GM11168 (cell line): ENCODE results near the gene MOGAT2.
"Not testable (repeated sequence)": the region's sequence is repeated elsewhere in the genome, so short reads cannot be mapped to it uniquely, and the experiment has no call there.

Experiments used
- in situ Hi-C: fragments of 300-500 bp; cut with MboI; formaldehyde crosslinking; loops from one replicate; pipeline ENCODE4 v1.12.0; 2022; ENCODE audit warnings: low sequenced_read_pairs; ENCODE audit not compliant: unreplicated experiment

The MOGAT2 gene

DNA sequence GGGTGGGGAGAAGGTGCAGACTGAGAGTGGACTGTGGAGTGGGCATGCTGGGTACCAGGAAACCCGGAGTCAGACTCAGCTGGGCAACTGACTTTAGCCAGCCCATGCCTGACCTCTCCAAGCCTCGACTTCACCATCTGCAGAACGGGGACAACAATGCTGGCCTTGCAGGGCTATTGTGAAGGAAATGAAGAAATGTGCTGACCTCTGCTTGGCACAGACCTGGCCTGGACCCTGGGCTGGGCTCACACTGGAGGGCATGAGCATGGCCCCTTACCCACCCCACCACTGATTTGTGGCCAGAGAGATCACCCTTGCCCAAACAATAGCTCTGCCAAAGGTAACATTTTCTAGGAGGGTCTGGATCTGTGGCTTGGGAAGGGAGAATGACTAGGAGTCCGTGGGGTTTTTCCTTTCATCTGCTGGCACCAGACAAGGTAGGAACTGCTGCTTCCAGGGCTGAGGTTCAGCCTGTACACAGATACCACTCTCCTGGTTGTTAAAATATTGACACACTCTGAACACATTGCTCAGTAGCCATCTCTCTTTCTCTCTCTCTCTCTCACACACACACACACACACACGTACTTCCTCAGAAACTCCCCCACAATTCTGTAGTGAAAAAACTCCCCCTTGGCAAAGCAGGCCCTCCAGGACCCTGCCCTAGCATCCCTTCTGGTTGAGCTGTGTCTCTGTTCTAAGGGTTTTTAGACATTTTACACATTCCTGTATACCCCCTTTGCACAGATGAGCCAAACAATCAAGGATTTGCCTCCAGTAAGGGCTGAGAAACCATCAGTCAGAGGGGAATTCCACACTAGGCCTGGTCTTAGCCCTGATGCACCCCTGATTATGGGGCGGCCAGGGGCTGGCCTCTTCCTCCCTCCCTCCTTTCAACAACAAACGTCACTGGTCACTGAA, 1.0 kb downstream of the MOGAT2 start:
- in situ Hi-C loops, result no loop called here

DNA sequence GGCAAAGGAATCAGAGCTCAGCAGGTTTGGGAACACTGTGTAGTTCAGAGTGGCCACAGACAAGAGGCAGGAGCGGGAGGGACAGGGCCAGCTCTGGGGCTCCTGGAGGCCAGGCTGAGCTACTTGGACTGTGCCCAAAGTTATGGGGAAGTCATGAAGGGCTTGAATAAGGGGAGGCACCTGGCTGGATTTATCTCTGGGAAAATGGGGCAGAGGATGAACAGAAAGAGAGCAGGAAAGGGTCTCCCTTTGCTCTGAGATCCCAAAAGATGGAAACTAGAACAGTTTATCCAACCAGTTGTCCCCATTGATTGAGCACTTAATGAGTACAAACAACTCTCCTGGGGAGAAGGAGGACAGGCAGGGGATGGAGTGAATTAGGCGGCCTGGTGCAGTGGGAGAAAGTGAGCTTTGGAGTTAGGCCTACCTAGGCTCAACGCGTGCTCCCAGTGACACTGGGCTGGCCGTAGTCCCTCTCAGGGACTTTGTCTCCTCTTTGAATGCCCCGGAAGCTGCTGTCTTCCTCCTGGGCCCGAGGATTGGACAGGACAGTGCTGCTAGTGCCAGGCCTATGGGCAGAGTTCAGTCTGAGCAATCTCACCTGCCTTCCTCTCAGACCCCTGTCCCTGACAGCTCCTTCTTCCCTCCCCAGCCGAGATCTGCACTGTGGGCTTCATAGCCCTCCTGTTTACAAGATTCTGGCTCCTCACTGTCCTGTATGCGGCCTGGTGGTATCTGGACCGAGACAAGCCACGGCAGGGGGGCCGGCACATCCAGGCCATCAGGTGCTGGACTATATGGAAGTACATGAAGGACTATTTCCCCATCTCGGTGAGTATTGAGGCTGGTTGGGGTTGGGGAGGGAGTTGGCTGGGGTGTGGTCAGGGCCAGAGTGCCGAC, 2.0 kb downstream of the MOGAT2 start:
- in situ Hi-C loops, result no loop called here

DNA sequence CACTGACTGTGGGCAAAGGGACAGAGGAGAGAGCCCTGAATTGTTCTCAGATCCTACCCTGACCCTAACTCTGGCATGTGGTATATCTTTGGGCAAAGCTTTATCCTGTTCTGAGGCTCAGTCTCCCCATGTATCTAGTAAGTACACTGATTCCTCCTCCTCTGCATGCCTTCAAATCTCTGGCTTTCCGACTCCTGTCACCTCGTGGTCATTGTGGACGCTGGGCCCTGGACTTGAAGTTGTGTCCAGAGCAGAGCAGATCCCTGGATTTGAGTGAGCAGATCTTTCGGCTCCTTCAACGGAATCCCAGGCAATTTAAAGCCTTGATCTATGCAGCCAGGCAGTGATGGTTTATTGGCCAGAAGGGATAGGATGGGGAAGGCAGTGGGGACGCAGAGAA, 3.0 kb downstream of the MOGAT2 start:
- in situ Hi-C loops, result no loop called here

- in situ Hi-C loops, result no loop called here
These were observed 4.4 kb downstream of the MOGAT2 start for GRCh38 chr11:75721852-75722668.

- in situ Hi-C loops, result no loop called here
These were observed 5.0 kb downstream of the MOGAT2 start for GRCh38 chr11:75722669-75723042.

- in situ Hi-C loops, result no loop called here
These were observed 8.1 kb downstream of the MOGAT2 start for GRCh38 chr11:75725547-75726320.

DNA sequence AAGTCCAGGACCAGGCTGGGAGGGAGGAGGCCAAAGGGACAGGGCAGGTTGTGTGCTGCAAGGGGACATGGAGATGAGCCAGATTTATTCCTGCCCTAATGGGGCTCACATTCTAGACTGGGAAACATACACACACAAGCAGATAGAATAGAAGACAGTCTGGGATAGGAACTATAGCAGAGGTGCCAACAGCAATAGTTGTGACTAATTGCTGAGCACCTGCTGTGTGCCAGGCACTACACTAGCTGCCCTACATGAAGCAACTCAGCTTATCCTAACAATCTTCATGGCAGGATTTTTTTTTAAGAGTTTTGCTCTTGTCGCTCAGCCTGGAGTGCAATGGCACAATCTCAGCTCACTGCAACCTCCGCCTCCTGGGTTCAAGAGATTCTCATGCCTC, 11.4 kb downstream of the MOGAT2 start:
- in situ Hi-C loops, result no loop called here

GRCh38 chr11:75731095-75731494, 13.5 kb downstream of the MOGAT2 start:
- in situ Hi-C loops, result no loop called here

DNA sequence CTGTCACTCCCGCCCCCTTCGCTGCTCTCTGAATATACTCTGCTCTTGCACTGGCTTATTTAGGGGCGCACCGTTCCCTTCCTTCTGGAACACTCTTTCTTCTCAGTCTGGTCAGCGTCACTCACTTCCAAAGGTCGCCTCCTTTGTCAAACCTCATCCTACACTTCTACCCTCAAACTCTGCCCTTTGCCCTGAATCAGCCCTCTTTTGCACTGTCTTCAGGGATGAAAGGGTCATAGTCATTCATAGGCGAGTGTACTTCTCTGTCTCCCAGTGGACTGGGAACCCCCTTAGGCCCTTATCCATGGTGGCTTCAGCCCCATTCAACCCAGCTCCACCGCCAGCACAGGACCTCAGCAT, 15.4 kb downstream of the MOGAT2 start:
- in situ Hi-C loops, result no loop called here

DNA sequence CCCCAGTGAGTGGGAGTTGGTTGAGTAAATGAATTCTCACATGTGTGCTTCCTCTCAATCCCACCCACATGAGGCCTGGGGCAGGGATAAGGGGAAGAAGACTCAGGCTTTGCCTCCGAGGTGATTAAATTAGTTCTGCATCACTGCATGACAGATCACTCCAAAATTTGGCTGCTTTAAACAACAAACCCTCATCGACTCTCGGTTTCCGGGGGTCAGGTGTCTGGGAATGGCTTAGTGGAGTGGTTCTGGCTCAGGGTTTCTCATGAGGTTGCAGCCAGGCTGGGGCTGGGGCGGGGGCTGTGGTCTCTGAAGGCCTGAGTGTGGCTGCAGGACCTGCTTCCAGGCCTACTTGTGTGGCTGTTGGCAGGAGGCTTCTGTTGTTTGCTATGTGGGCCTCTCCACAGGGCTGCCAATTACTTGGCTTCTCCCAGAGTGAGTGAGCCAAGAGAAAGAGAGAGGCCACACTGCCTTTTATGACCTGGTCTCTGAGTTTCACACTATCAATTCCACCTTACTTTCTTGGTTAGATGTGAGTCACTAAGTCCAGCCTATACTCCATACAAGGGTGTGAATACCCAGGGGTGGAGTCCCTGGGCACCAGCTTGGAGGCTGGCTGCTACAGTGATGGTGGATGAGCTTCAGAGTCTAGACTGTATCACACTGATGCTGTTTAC, 15.9 kb downstream of the MOGAT2 start:
- in situ Hi-C loops, result no loop called here

GRCh38 chr11:75734491-75735180, 17.0 kb downstream of the MOGAT2 start:
- in situ Hi-C loops, result no loop called here

- in situ Hi-C loops, result no loop called here
These were observed 17.7 kb downstream of the MOGAT2 start for GRCh38 chr11:75735181-75735845.

GRCh38 chr11:75737314-75737713, 19.7 kb downstream of the MOGAT2 start:
- in situ Hi-C loops, result no loop called here

DNA sequence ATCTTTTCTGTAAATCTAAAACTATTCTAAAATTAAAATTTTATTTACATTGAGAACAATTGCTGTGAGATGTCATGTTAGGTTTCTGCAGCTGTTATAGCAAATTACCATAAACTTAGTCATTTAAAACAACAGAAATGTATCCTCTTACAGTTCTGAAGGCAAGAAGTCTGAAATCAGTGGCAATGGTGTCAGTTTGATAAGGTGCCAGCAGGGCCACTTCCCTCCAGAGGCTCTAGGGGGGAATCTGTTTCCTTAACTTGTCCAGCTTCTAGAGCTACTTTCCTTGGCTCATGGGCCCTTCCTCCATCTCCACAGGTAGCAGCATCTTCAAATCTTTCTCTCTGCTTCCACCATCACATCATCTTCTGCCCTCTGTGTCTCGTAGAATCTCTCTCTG, 23.0 kb downstream of the MOGAT2 start:
- in situ Hi-C loops, result no loop called here

- in situ Hi-C loops, result not testable (repeated sequence)
These were observed 25.5 kb downstream of the MOGAT2 start for GRCh38 chr11:75743159-75743558.

DNA sequence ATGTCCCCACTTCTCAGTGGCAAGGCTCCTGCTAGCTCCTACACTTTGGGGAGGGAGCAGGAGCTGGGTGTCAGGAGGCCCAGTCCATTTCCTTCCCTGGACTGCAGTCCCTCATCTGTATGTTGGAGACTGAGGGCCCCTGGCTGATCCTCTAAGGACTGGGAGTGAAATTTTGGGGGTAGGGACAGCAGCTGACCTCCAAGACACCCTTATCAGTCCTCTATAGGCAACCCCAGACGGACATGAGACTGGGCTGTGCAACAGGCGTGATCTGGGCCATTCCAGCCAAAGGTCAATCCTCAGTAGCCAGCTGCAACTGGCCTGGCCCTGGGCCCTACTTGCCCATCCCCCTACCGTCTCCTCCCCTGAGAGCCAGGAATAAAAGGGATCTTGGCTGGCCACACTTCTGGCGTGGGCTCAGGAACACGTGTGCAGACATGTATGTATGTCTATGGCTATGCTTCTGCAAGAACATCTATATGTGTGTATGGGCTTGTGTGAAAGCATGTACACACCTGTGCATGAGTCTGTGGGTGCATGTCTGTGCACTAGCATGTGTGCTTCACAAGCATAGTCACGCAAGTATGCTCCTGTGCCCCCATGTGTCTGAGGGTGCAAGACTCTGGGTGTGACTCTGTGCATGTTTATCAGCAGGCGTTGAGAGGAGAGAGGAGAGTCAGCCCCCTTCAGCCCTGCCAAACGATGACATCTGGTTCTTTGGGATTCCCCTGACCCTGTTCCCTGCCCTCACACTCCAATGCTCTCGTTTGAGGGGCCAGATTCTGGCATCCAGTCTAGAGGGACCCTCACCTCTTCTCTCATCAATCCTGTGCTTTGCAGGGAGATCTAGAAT, 26.3 kb downstream of the MOGAT2 start:
- in situ Hi-C loops, result no loop called here

- in situ Hi-C loops, result no loop called here
These were observed 28.2 kb downstream of the MOGAT2 start for GRCh38 chr11:75745807-75746206.
